Measurements from ENCODE around the gene CFAP45. TPM values are rescaled to one million over a fixed set of nuclear protein-coding genes. Genes with fewer than 3 reads are reported as not detected.

CFAP45 gene, protein sequence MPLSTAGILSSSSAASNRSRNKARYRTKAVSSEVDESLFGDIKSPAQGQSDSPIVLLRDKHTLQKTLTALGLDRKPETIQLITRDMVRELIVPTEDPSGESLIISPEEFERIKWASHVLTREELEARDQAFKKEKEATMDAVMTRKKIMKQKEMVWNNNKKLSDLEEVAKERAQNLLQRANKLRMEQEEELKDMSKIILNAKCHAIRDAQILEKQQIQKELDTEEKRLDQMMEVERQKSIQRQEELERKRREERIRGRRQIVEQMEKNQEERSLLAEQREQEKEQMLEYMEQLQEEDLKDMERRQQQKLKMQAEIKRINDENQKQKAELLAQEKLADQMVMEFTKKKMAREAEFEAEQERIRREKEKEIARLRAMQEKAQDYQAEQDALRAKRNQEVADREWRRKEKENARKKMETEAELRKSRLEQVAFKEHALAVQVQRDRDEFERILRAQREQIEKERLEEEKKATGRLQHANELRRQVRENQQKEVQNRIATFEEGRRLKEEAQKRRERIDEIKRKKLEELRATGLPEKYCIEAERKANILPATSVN
- 1.9 TPM for total RNA-seq
- long read RNA-seq, result 0 reads

GRCh38 chr1:159900086-159900680 is at the start of gene CFAP45:
TSS of gene CFAP45 (minus strand) at chr1:159900165. CDS start at chr1:159900098, 67 bp downstream.
- intact Hi-C loops (cut with DNase I), result no loop called here
- H3K36me3 ChIP-seq, result no peaks in the 10 kb centered on the region
- peaks cover 10% of the 10 kb centered on the region for H3K4me1 ChIP-seq
- H3K9me3 ChIP-seq, result no peaks in the 10 kb centered on the region
- H3K27me3 ChIP-seq, result no peaks in the 10 kb centered on the region
- H3K27ac ChIP-seq, result peak within 1 kb of the TSS; percentile 83
- H3K4me3 ChIP-seq, result peak within 1 kb of the TSS; percentile 5
- TF ChIP-seq, protein P1, sequence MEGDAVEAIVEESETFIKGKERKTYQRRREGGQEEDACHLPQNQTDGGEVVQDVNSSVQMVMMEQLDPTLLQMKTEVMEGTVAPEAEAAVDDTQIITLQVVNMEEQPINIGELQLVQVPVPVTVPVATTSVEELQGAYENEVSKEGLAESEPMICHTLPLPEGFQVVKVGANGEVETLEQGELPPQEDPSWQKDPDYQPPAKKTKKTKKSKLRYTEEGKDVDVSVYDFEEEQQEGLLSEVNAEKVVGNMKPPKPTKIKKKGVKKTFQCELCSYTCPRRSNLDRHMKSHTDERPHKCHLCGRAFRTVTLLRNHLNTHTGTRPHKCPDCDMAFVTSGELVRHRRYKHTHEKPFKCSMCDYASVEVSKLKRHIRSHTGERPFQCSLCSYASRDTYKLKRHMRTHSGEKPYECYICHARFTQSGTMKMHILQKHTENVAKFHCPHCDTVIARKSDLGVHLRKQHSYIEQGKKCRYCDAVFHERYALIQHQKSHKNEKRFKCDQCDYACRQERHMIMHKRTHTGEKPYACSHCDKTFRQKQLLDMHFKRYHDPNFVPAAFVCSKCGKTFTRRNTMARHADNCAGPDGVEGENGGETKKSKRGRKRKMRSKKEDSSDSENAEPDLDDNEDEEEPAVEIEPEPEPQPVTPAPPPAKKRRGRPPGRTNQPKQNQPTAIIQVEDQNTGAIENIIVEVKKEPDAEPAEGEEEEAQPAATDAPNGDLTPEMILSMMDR (IDR thresholded peaks at IDR 0.05), result no peak
- peak; percentile 93 for ATAC-seq
- peak; percentile 93 for DNase-seq

DNA sequence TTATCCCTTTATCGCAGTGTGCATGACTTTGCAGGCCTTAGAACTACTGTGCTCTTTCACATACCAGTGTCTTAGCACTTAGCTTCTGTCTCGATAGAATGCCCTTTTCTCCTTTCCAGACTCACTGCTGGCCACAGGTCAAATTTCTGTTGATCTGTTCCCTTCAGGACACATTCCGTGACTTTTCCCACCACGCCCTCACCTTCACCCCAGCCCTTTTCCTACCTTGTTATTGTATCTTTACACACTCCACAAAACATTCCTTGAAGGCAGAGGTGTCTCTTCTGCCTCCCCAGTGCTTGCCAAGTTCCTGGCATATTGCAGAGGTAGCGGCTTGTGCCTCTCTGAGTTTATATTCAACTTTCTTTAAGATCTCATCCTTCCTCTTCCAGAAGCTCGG is 49.2 kb upstream of the CFAP45 start:
- no peaks in the 10 kb centered on the region for H3K9me3 ChIP-seq
- H3K36me3 ChIP-seq, result no peaks in the 10 kb centered on the region
- no peak for ATAC-seq
- no peak overlapping the region for H3K4me3 ChIP-seq
- no peak for DNase-seq
- intact Hi-C loops (cut with DNase I), result no loop called here
- H3K4me1 ChIP-seq, result peaks cover 11% of the 10 kb centered on the region
- H3K27me3 ChIP-seq, result peaks cover 10% of the 10 kb centered on the region
- no peak overlapping the region for H3K27ac ChIP-seq
- TF ChIP-seq, protein P1 (IDR thresholded peaks at IDR 0.05), result no peak

DNA sequence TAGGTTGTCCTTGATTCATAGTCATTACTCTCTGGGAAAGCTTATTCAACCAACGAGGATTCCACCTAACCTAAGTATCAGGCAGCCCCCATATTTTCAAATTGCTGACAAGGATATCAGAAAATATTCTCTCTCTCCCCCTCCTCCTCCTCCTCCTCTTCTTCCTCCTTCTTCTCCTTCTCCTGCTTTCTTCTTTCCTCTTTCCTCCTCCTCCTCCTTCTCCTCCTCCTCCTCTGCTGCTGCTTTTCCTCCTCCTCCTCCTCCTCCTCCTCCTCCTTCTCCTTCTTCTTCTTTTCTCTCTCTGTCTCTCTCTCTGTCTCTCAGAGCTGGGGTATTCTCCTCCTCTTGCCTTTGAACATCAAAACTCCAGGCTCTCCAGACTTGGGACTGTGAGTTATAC is 48.0 kb upstream of the CFAP45 start:
- Histone ChIP-seq H3K27me3 (peaks cover 10% of the 10 kb centered on the region), H3K4me3 (no peak overlapping the region), H3K9me3 (no peaks in the 10 kb centered on the region), H3K27ac (no peak overlapping the region), H3K4me1 (peaks cover 11% of the 10 kb centered on the region), H3K36me3 (no peaks in the 10 kb centered on the region)
- TF ChIP-seq, protein P1 (IDR thresholded peaks at IDR 0.05), result no peak
- intact Hi-C loops (cut with DNase I), result no loop called here
- ATAC-seq, result no peak
- DNase-seq, result no peak

DNA sequence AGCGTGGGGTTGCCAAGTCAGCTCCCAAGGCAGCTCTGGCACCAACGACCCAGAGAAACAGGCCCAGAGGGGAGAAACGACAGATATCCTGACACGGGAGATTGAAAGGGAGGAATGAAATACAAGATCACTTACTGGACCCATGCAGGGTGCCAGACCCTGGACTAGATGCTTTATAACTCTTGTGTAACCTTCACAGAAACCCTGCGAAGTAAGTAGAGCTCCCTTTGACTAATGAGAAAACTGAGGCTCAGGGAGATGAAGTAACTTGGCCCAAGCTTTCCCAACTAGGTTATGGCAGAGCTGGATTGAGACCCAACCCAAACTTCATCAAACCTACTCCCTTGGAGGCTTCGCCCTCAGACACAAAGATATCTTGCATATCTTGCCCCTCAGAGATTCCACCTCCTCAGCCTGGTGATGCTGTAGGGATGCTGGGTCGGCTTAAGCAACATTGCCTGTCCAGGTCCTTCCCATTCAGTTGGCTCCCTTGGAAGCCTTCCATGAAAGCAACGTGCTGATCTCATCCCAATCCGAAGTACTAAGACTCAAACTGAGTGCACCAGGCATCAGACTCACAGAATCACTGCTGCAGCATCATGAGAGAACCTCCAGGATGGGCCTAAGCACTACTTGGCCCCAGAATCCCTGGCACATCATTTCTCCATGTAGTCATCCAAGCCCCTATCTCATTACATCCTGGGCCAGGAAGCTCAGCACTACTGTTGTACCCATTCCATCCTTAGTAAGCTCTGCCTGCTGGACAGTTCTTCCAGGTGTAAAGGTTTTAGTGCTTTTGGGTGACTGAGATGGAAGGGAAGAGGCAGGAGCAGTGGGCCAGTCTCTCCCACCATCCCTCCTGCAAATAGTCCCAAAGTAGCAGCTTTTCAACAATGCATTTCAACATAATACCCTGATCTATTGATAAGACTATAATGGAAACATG is 46.5 kb upstream of the CFAP45 start:
- intact Hi-C loops (cut with DNase I), result no loop called here
- H3K27me3 ChIP-seq, result peaks cover 8% of the 10 kb centered on the region
- TF ChIP-seq, protein P1 (IDR thresholded peaks at IDR 0.05), result no peak
- peaks cover 11% of the 10 kb centered on the region for H3K4me1 ChIP-seq
- H3K27ac ChIP-seq, result no peak overlapping the region
- no peaks in the 10 kb centered on the region for H3K9me3 ChIP-seq
- peak overlapping the region; percentile 53 for H3K4me3 ChIP-seq
- no peak for DNase-seq
- no peaks in the 10 kb centered on the region for H3K36me3 ChIP-seq
- no peak for ATAC-seq

All from upper lobe of right lung (tissue), 1 donor.